Astrocyte of the cerebellum (primary cell): ENCODE data around the gene MGAT5.

Experiments
- DNase-seq: peaks from one replicate; pipeline ENCODE4 v3.0.0-alpha.2; 2011; ENCODE audit warnings: low read depth
- H3K4me3 ChIP-seq: 2 replicates; pipeline ENCODE4 v1.5.1; 2011; ENCODE audit warnings: mild to moderate bottlenecking, low read depth, low read length, moderate library complexity
- in situ Hi-C: cut with HindIII; loops from 2 replicates; pipeline ENCODE4 v1.10.0; 2017; ENCODE audit warnings: low sequenced_read_pairs
- TF ChIP-seq, protein P1 (sequence below): IDR thresholded peaks from 2 replicates; pipeline ENCODE4 v1.5.1; 2012; ENCODE audit warnings: low read length, low read depth, moderate library complexity, mild to moderate bottlenecking; ENCODE audit errors: missing control alignments

Gene MGAT5

DNA sequence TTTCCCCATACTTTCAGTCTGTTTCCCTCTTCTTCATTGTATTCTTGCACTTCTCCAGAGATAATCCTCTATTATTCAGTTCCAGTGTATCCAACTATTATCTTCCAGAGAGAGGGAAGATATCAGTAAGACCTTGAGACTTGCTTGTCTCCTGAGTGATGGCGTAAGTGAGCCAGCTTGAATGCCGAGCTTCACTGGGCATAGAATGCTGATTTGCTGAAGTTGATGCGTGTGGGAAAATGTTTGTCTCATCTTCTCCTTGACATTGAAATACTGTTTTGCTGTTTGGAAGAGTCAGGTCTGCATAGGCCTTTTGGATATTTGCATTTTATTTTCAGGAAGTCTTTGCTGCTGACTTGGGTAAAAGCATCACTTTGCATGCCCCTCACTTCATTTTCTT, 41.1 kb upstream of the MGAT5 start:
- in situ Hi-C loops = no loop called here
- DNase-seq = no peak
- no peak overlapping the region for H3K4me3 ChIP-seq
- TF ChIP-seq, protein P1, sequence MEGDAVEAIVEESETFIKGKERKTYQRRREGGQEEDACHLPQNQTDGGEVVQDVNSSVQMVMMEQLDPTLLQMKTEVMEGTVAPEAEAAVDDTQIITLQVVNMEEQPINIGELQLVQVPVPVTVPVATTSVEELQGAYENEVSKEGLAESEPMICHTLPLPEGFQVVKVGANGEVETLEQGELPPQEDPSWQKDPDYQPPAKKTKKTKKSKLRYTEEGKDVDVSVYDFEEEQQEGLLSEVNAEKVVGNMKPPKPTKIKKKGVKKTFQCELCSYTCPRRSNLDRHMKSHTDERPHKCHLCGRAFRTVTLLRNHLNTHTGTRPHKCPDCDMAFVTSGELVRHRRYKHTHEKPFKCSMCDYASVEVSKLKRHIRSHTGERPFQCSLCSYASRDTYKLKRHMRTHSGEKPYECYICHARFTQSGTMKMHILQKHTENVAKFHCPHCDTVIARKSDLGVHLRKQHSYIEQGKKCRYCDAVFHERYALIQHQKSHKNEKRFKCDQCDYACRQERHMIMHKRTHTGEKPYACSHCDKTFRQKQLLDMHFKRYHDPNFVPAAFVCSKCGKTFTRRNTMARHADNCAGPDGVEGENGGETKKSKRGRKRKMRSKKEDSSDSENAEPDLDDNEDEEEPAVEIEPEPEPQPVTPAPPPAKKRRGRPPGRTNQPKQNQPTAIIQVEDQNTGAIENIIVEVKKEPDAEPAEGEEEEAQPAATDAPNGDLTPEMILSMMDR = no peak

DNA sequence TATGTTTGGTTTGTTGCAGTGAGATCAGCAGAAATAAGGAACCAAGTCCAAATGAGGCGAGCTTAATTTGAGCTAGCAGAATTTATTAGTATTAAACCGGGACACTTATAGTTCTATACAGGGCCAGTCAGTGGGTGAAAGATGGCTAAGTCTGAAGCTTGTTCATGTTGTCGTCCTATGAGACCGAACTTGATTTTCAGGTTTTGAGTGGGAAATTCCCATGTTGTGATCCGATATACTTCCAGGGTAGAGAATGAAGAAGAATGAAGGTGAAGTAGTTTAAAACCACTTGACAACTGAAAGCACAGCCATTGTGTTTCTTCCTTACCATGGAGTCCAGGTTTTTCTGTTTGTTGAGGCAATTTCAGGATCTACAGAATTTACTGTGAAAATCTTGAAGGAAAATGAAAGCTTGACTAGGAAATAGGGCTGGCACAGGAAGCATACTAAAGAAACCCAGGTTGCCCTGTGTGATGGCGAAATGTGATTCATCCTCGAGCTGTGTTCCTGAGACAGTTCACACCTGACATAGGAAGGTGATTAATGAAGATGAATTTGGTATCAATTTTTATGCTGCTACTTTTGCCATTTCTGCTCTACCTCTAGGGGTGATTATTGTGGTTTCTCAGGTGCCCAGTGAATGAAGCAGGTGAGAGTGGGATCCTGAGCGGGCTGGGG, 37.6 kb upstream of the MGAT5 start:
- no peak overlapping the region for H3K4me3 ChIP-seq
- TF ChIP-seq, protein P1 = no peak
- DNase-seq = no peak
- in situ Hi-C loops = loop anchor here (5.0 kb wide), 1 partner anchor 54 kb away; no protein-coding TSS in a partner anchor

DNA sequence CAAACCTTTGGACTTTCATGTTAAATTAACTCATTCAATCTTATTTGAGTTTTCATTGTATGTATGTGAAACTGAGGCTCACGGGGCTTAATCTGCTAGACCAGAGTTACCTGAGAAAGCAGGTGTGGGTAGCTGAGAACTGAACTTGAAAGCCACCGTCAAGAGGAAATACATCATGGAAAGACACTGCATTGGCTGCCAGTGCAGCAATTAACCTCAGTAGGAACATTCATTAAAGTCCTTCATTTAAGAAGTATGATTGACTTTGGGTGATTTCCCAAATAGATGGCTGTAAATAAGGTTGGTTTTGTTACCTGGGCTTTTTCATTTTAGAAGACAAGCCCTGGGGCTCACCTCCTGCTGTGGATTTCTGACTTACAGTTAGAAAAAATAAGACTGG, 36.5 kb upstream of the MGAT5 start:
- H3K4me3 ChIP-seq = no peak overlapping the region
- no peak for DNase-seq
- TF ChIP-seq, protein P1 = no peak
- in situ Hi-C loops = loop anchor here (5.0 kb wide), 1 partner anchor 55 kb away; no protein-coding TSS in a partner anchor

DNA sequence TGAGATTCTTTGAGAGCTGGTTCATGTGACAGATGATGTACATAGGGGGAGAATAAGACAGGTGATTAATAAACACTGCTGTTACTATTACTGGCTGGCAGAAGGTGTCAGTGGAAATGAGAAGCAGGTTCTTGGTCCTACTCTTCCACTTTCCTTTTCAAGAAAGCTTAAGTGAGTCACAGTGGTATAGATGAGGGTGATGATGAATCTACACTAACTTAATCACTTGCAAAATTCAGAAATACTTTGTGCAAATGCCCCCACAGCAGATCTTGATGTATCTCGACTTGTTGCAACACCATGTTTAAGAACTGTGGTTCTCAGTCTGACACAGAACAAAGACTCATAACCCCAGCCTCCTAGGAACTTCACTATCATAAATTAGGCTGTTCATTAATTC, 35.9 kb upstream of the MGAT5 start:
- H3K4me3 ChIP-seq = no peak overlapping the region
- no peak for DNase-seq
- in situ Hi-C loops = loop anchor here (5.0 kb wide), 1 partner anchor 56 kb away; no protein-coding TSS in a partner anchor
- TF ChIP-seq, protein P1 = no peak

DNA sequence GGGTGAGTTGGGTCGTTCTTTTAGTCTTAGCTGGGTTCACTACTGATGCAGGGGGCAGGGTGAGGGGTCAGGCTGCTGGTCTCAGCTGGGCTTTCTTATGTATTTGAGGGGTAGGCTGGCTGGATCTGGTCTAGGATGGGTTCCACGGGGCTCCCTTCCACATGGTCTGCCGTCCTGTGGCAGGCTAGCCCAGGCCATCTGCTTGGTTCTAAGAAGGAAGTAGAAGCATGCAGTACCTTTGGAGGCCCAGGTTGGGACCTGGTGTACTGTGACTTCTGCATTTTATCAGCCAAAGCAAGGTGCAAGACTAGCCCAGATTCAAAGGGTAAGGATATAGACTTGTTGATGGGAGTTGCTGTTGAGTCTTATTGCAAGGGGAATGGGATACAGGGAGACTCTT, 35.5 kb upstream of the MGAT5 start:
- in situ Hi-C loops = loop anchor here (5.0 kb wide), 1 partner anchor 56 kb away; no protein-coding TSS in a partner anchor
- H3K4me3 ChIP-seq = no peak overlapping the region
- TF ChIP-seq, protein P1 = no peak
- no peak for DNase-seq

DNA sequence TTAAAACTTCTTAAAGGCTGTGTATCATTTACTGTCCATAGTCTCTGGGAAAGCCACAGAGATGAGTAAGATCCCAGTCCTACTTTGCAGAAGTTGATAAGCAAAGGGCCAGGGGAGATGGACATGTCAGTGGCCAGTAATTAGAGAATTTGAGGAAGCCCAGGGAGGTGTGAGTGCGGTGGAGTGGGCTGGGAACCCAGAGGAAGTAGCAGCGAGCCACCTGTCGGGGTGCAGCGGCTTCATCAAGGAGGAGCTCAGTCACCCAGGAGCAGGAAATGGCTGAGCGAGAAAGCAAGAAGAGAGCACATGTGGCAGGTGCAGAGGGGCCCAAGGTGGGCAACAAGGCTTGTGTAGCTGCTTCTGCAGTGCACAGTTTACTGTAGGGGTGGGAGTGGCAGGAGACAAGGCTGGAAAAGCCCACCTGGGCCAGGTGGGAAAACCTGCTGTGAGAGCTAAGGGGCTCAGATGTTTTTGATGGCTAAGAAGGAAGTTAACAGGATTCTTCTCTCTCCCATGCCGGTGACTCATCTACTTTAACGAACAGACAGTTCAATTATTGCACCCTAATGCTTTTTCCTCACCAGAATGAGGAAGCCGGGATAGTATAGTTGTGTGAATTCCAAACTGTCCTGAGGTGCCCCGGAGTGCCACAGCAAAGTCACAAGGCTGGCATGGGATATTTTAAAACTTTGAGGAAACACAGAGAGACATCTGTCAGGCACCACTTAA, 34.8 kb upstream of the MGAT5 start:
- H3K4me3 ChIP-seq = no peak overlapping the region
- in situ Hi-C loops = loop anchor here (5.0 kb wide), 1 partner anchor 57 kb away; no protein-coding TSS in a partner anchor
- TF ChIP-seq, protein P1 = no peak
- DNase-seq = no peak
